DND-41 (cell line): ENCODE data around the gene MYH13.
A peak's percentile ranks its signal among the peaks of the same experiment; 100 is the strongest.

Experiments
- ATAC-seq: fragments of 200-7000 bp; cut with Tn5 transposase; 3 replicates; pipeline ENCODE4 v1.9.1; 2021; ENCODE audit warnings: low read depth; ENCODE audit not compliant: insufficient read depth
- DNase-seq: peaks from one replicate; pipeline ENCODE4 v3.0.0-alpha.2; 2020
- H2AFZ ChIP-seq: 2 replicates; pipeline ENCODE4 v1.6.0; 2012; ENCODE audit warnings: low read depth, low read length
- H3K27ac ChIP-seq: 2 replicates; pipeline ENCODE4 v1.5.1; 2012; ENCODE audit warnings: low read length, inconsistent platforms
- H3K27me3 ChIP-seq: fragments of 200-600 bp; sonication (generic); 2 replicates; pipeline ENCODE4 v1.6.0; 2012; ENCODE audit warnings: low read length, mild to moderate bottlenecking, inconsistent platforms; ENCODE audit not compliant: insufficient read depth, poor library complexity
- H3K36me3 ChIP-seq: 2 replicates; pipeline ENCODE4 v1.5.1; 2012; ENCODE audit warnings: low read length, inconsistent platforms; ENCODE audit not compliant: insufficient read depth
- H3K4me1 ChIP-seq: 2 replicates; pipeline ENCODE4 v1.5.1; 2012; ENCODE audit warnings: mild to moderate bottlenecking, low read length; ENCODE audit not compliant: insufficient read depth
- H3K4me2 ChIP-seq: 2 replicates; pipeline ENCODE4 v1.6.0; 2012; ENCODE audit warnings: mild to moderate bottlenecking, moderate library complexity, low read length, inconsistent platforms; ENCODE audit not compliant: insufficient read depth
- H3K4me3 ChIP-seq, 2 experiments: fragments of 200-600 bp in 1 of 2; shearing (Covaris generic) in 1 of 2; 2 replicates each; pipeline ENCODE4 v1.5.1; 2012 to 2016; ENCODE audit warnings: inconsistent platforms in 2 of 2, low read length in 2 of 2, mild to moderate bottlenecking in 2 of 2, low read depth in 1 of 2, moderate library complexity in 1 of 2
- H3K79me2 ChIP-seq: 2 replicates; pipeline ENCODE4 v1.6.0; 2012; ENCODE audit warnings: low read length, inconsistent platforms; ENCODE audit not compliant: insufficient read depth
- H3K9ac ChIP-seq: 2 replicates; pipeline ENCODE4 v1.6.0; 2012; ENCODE audit warnings: low read depth, mild to moderate bottlenecking, inconsistent platforms, low read length, moderate library complexity
- H3K9me3 ChIP-seq: 2 replicates; pipeline ENCODE4 v1.5.1; 2012; ENCODE audit warnings: low read length, moderate library complexity, mild to moderate bottlenecking, inconsistent platforms; ENCODE audit not compliant: insufficient read depth, severe bottlenecking
- H4K20me1 ChIP-seq: 2 replicates; pipeline ENCODE4 v1.6.0; 2012; ENCODE audit warnings: low read length; ENCODE audit not compliant: insufficient read depth
- CTCF ChIP-seq: IDR thresholded peaks from 2 replicates; pipeline ENCODE4 v1.5.1; 2012; ENCODE audit warnings: borderline replicate concordance, low read length, moderate library complexity, mild to moderate bottlenecking; ENCODE audit not compliant: poor library complexity, severe bottlenecking; ENCODE audit errors: extremely low read depth
- EZH2 ChIP-seq: IDR thresholded peaks from 3 replicates; pipeline ENCODE4 v1.6.1; 2012; ENCODE audit warnings: borderline replicate concordance, low read depth, mild to moderate bottlenecking, moderate library complexity, low read length, inconsistent platforms; ENCODE audit not compliant: severe bottlenecking

Gene MYH13

GRCh38 chr17:10369239-10369638, 3.6 kb downstream of the MYH13 start:
- TF ChIP-seq EZH2 (no peak), CTCF (no peak)
- no peaks in the 10 kb centered on the region for H3K79me2 ChIP-seq
- no peaks in the 10 kb centered on the region for H3K4me1 ChIP-seq

GRCh38 chr17:10368561-10368960, 4.2 kb downstream of the MYH13 start:
- no peaks in the 10 kb centered on the region for H3K79me2 ChIP-seq
- no peaks in the 10 kb centered on the region for H3K9me3 ChIP-seq
- DNase-seq: no peak
- H3K36me3 ChIP-seq: no peaks in the 10 kb centered on the region
- no peak for TF ChIP-seq EZH2
- TF ChIP-seq CTCF: no peak
- H3K9ac ChIP-seq: no peak overlapping the region
- no peak for ATAC-seq
- no peak overlapping the region for H2AFZ ChIP-seq
- peaks cover 25% of the 10 kb centered on the region for H3K27me3 ChIP-seq
- no peak overlapping the region for H3K4me3 ChIP-seq
- no peak overlapping the region for H3K27ac ChIP-seq
- H3K4me1 ChIP-seq: no peaks in the 10 kb centered on the region
- H4K20me1 ChIP-seq: no peaks in the 10 kb centered on the region
- H3K4me2 ChIP-seq: no peak overlapping the region

More at GRCh38 chr17:10369239-10369638, 3.6 kb downstream of the MYH13 start:
- Histone ChIP-seq H3K4me3 (no peak overlapping the region), H3K27ac (no peak overlapping the region), H3K27me3 (peaks cover 25% of the 10 kb centered on the region), H3K9me3 (no peaks in the 10 kb centered on the region), H2AFZ (no peak overlapping the region), H3K4me2 (no peak overlapping the region), H3K36me3 (no peaks in the 10 kb centered on the region), H4K20me1 (no peaks in the 10 kb centered on the region), H3K9ac (no peak overlapping the region)
- ATAC-seq: no peak
- no peak for DNase-seq

GRCh38 chr17:10360578-10360977, 12.2 kb downstream of the MYH13 start:
- Histone ChIP-seq H3K4me1 (no peaks in the 10 kb centered on the region), H3K27me3 (peaks cover 3% of the 10 kb centered on the region), H2AFZ (no peak overlapping the region), H3K79me2 (no peaks in the 10 kb centered on the region), H3K9ac (no peak overlapping the region), H3K27ac (no peak overlapping the region), H3K9me3 (no peaks in the 10 kb centered on the region), H3K4me3 (no peak overlapping the region), H3K36me3 (no peaks in the 10 kb centered on the region), H4K20me1 (no peaks in the 10 kb centered on the region), H3K4me2 (no peak overlapping the region)
- TF ChIP-seq EZH2 (no peak), CTCF (no peak)
- ATAC-seq: no peak
- DNase-seq: no peak

- H3K36me3 ChIP-seq: no peaks in the 10 kb centered on the region
- H4K20me1 ChIP-seq: no peaks in the 10 kb centered on the region
- DNase-seq: peak; percentile 37
- H3K9me3 ChIP-seq: no peaks in the 10 kb centered on the region
- H3K27me3 ChIP-seq: peaks cover 3% of the 10 kb centered on the region
- no peak overlapping the region for H3K4me2 ChIP-seq
- H3K4me1 ChIP-seq: no peaks in the 10 kb centered on the region
- H3K9ac ChIP-seq: no peak overlapping the region
- peak; percentile 49; the same call in 1 of the 3 replicates for ATAC-seq
- no peak overlapping the region for H2AFZ ChIP-seq
- H3K4me3 ChIP-seq: no peak overlapping the region
- TF ChIP-seq EZH2 (no peak), CTCF (peak; percentile 74)
- H3K27ac ChIP-seq: no peak overlapping the region
- H3K79me2 ChIP-seq: no peaks in the 10 kb centered on the region
Observed at GRCh38 chr17:10357768-10358167, 15.0 kb downstream of the MYH13 start.
